IMR-90 (cell line): Measurements from ENCODE around the gene TLCD5. TPM values are rescaled to one million over a fixed set of nuclear protein-coding genes. Genes with fewer than 3 reads are reported as not detected.

Source experiments
- ATAC-seq: fragments of 200-7000 bp; cut with Tn5 transposase; 2 replicates; pipeline ENCODE4 v1.9.1; 2020; ENCODE audit warnings: low read depth, mild to moderate bottlenecking, moderate library complexity
- BruUV-seq: library from RNA; stranded (reverse); fragments of 400-500 nt; replicated peaks from 2 replicates; lab custom pipeline; 2021; lab: Mats Ljungman, UMichigan
- CTCF ChIA-PET: fragments of 300-600 bp; formaldehyde crosslinking; extraction: SDS; loops from one replicate; lab custom pipeline; 2021; ENCODE audit warnings: antibody characterized with exemption; lab: Yijun Ruan, JAX
- POLR2A ChIA-PET: fragments of 300-600 bp; sonication (Branson Sonifier 250); formaldehyde crosslinking; loops from one replicate; lab custom pipeline; 2022; ENCODE audit warnings: antibody characterized with exemption; ENCODE audit not compliant: unreplicated experiment; lab: Charles Lee
- DNase-seq: peaks from one replicate; pipeline ENCODE4 v3.0.0; 2013
- H2AFZ ChIP-seq: replicated peaks from 2 replicates; pipeline ENCODE3; 2013; ENCODE audit warnings: low read length, mild to moderate bottlenecking; ENCODE audit not compliant: poor library complexity
- H2AK5ac ChIP-seq: 2 replicates; pipeline ENCODE4 v1.6.1; 2013; ENCODE audit warnings: low read depth, low read length, inconsistent platforms
- H2AK9ac ChIP-seq: replicated peaks from 2 replicates; pipeline ENCODE3; 2013; ENCODE audit warnings: mild to moderate bottlenecking, low read depth, low read length, moderate library complexity; ENCODE audit not compliant: poor library complexity
- H2BK120ac ChIP-seq: 2 replicates; pipeline ENCODE4 v1.6.1; 2013; ENCODE audit warnings: low read depth, low read length, inconsistent platforms
- H2BK15ac ChIP-seq: 3 replicates; pipeline ENCODE4 v1.6.1; 2013; ENCODE audit warnings: low read depth, low read length, inconsistent platforms
- H2BK20ac ChIP-seq: 2 replicates; pipeline ENCODE4 v1.6.1; 2013; ENCODE audit warnings: low read depth, mild to moderate bottlenecking, inconsistent platforms, low read length, moderate library complexity
- H2BK5ac ChIP-seq: 2 replicates; pipeline ENCODE4 v1.6.1; 2013; ENCODE audit warnings: mild to moderate bottlenecking, low read depth, low read length, inconsistent platforms; ENCODE audit not compliant: poor library complexity, severe bottlenecking
- H3K14ac ChIP-seq: replicated peaks from 2 replicates; pipeline ENCODE4 v1.6.1; 2013; ENCODE audit warnings: low read depth, low read length, inconsistent platforms
- H3K18ac ChIP-seq: 2 replicates; pipeline ENCODE4 v1.6.1; 2013; ENCODE audit warnings: low read depth, low read length, control low read depth
- H3K23ac ChIP-seq: 2 replicates; pipeline ENCODE4 v1.6.1; 2013; ENCODE audit warnings: low read depth, low read length, inconsistent platforms
- H3K27ac ChIP-seq: 2 replicates; pipeline ENCODE4 v1.5.1; 2013; ENCODE audit warnings: mild to moderate bottlenecking, control low read depth, low read length; ENCODE audit not compliant: insufficient read depth
- H3K27me3 ChIP-seq: 2 replicates; pipeline ENCODE4 v1.6.1; 2013; ENCODE audit warnings: low read length; ENCODE audit not compliant: control insufficient read depth, insufficient read depth
- H3K36me3 ChIP-seq: 2 replicates; pipeline ENCODE4 v1.6.1; 2013; ENCODE audit warnings: low read length, mixed read lengths; ENCODE audit not compliant: control insufficient read depth, insufficient read depth
- H3K4ac ChIP-seq: 2 replicates; pipeline ENCODE4 v1.6.1; 2013; ENCODE audit warnings: low read depth, low read length, inconsistent platforms
- H3K4me1 ChIP-seq: 2 replicates; pipeline ENCODE4 v1.6.1; 2013; ENCODE audit warnings: low read length, mixed read lengths; ENCODE audit not compliant: control insufficient read depth, insufficient read depth
- H3K4me2 ChIP-seq: 2 replicates; pipeline ENCODE4 v1.6.1; 2013; ENCODE audit warnings: low read depth, mild to moderate bottlenecking, control low read depth, low read length, moderate library complexity
- H3K4me3 ChIP-seq: 2 replicates; pipeline ENCODE4 v1.5.1; 2013; ENCODE audit warnings: low read depth, mild to moderate bottlenecking, control low read depth, low read length, moderate library complexity; ENCODE audit not compliant: insufficient read depth
- H3K56ac ChIP-seq: 2 replicates; pipeline ENCODE4 v1.6.1; 2013; ENCODE audit warnings: low read length, inconsistent platforms; ENCODE audit not compliant: insufficient read depth; ENCODE audit errors: extremely low read depth
- H3K79me1 ChIP-seq, 2 experiments: 2 replicates each; pipeline ENCODE4 v1.6.1; 2013; ENCODE audit warnings: low read length in 2 of 2, inconsistent platforms in 1 of 2, low read depth in 1 of 2
- H3K9ac ChIP-seq: 2 replicates; pipeline ENCODE4 v1.6.1; 2013; ENCODE audit warnings: low read depth, low read length, control low read depth
- H3K9me1 ChIP-seq: 2 replicates; pipeline ENCODE4 v1.6.1; 2013; ENCODE audit warnings: low read length, inconsistent platforms; ENCODE audit not compliant: insufficient read depth
- H3K9me3 ChIP-seq: 2 replicates; pipeline ENCODE4 v1.6.1; 2013; ENCODE audit warnings: low read length; ENCODE audit not compliant: control insufficient read depth, insufficient read depth
- H4K20me1 ChIP-seq: 2 replicates; pipeline ENCODE4 v1.6.1; 2013; ENCODE audit warnings: low read length, inconsistent platforms; ENCODE audit not compliant: insufficient read depth
- H4K5ac ChIP-seq: 2 replicates; pipeline ENCODE4 v1.6.1; 2013; ENCODE audit warnings: mild to moderate bottlenecking, low read depth, low read length, control low read depth
- H4K8ac ChIP-seq, 2 experiments: 2 replicates each; pipeline ENCODE4 v1.6.1; 2013; ENCODE audit warnings: low read depth in 2 of 2, low read length in 2 of 2, control low read depth in 1 of 2, inconsistent platforms in 1 of 2
- H4K91ac ChIP-seq: 2 replicates; pipeline ENCODE4 v1.6.1; 2013; ENCODE audit warnings: low read depth, low read length, inconsistent platforms; ENCODE audit not compliant: insufficient read depth
- BHLHE40 ChIP-seq: fragments of 150-350 bp; IDR thresholded peaks from 2 replicates; pipeline ENCODE4 v1.6.1; 2016; ENCODE audit warnings: mild to moderate bottlenecking, low read depth, low read length
- CEBPB ChIP-seq: IDR thresholded peaks from 2 replicates; pipeline ENCODE4 v1.6.1; 2012; ENCODE audit warnings: low read depth, low read length, improper control_type of control experiment
- CHD1 ChIP-seq: IDR thresholded peaks from 2 replicates; pipeline ENCODE4 v1.6.1; 2012; ENCODE audit warnings: low read depth, low read length, improper control_type of control experiment
- CTCF ChIP-seq: conservative IDR thresholded peaks from 2 replicates; pipeline ENCODE4 v1.5.1; 2012; ENCODE audit warnings: mild to moderate bottlenecking, low read depth, low read length, improper control_type of control experiment
- ELK1 ChIP-seq: fragments of 150-350 bp; IDR thresholded peaks from 2 replicates; pipeline ENCODE4 v1.6.1; 2016; ENCODE audit warnings: low read depth, mild to moderate bottlenecking, low read length, moderate library complexity, borderline replicate concordance
- MAFK ChIP-seq: IDR thresholded peaks from 2 replicates; pipeline ENCODE4 v1.6.1; 2012; ENCODE audit warnings: low read depth, low read length, improper control_type of control experiment
- MAZ ChIP-seq: IDR thresholded peaks from 2 replicates; pipeline ENCODE4 v1.6.1; 2012; ENCODE audit warnings: low read depth, mild to moderate bottlenecking, low read length, improper control_type of control experiment, moderate library complexity, borderline replicate concordance
- MXI1 ChIP-seq: IDR thresholded peaks from 2 replicates; pipeline ENCODE4 v1.6.1; 2012; ENCODE audit warnings: low read depth, mild to moderate bottlenecking, low read length, moderate library complexity, borderline replicate concordance
- POLR2A ChIP-seq: IDR thresholded peaks from 2 replicates; pipeline ENCODE4 v1.6.1; 2012; ENCODE audit warnings: mild to moderate bottlenecking, low read depth, low read length
- RAD21 ChIP-seq: IDR thresholded peaks from 2 replicates; pipeline ENCODE4 v1.6.1; 2012; ENCODE audit warnings: low read length, improper control_type of control experiment
- RCOR1 ChIP-seq: IDR thresholded peaks from 2 replicates; pipeline ENCODE4 v1.6.1; 2012; ENCODE audit warnings: mild to moderate bottlenecking, low read length, improper control_type of control experiment; ENCODE audit not compliant: insufficient replicate concordance
- SMC3 ChIP-seq: fragments of 150-350 bp; IDR thresholded peaks from 2 replicates; pipeline ENCODE4 v1.6.1; 2016; ENCODE audit warnings: low read depth, mild to moderate bottlenecking, antibody characterized with exemption, low read length, moderate library complexity
- USF2 ChIP-seq: fragments of 150-350 bp; IDR thresholded peaks from 2 replicates; pipeline ENCODE4 v1.6.1; 2017; ENCODE audit warnings: mild to moderate bottlenecking, antibody characterized with exemption, low read length, low read depth
- WGBS, 2 experiments: methylation state at CpG; one replicate each; pipeline versions ENCODE4 v1.1.5 to v1.1.7; 2013; ENCODE audit warnings: missing lambda C conversion rate in 2 of 2; ENCODE audit not compliant: insufficient read length in 1 of 2; ENCODE audit errors: extremely low coverage in 2 of 2; 5-methylcytosine and 5-hydroxymethylcytosine counted together
- dilution Hi-C: fragments of 300-500 bp; cut with HindIII; formaldehyde crosslinking; loops from one replicate; pipeline ENCODE4 v1.14.3; 2018; ENCODE audit warnings: low sequenced_read_pairs; ENCODE audit not compliant: unreplicated experiment
- in situ Hi-C: fragments of 300-500 bp; cut with MboI; formaldehyde crosslinking; loops from 3 replicates; pipeline ENCODE4 v1.14.3; 2019; ENCODE audit warnings: low sequenced_read_pairs, inconsistent platforms, mixed read lengths
- intact Hi-C: fragments of 100-400 bp; cut with micrococcal nuclease; formaldehyde crosslinking; loops from 2 replicates; pipeline ENCODE4 v1.10.0; 2022
- polyA plus RNA-seq, 3 experiments: library from polyadenylated mRNA; depleted of rRNA; stranded (reverse); fragments of >200 nt; gene quantifications; 2 replicates each; pipeline ENCODE4 v1.2.3, GENCODE V29; 2012; ENCODE audit warnings: low replicate concordance in 1 of 3
- total RNA-seq: library from RNA; depleted of rRNA; stranded (reverse); fragments of >200 nt; gene quantifications from 2 replicates; pipeline ENCODE4 v1.2.3, GENCODE V29; 2012

Gene TLCD5
- total and polyA plus RNA-seq, 2 of the 4 experiments (the other 2 are of a cell fraction): 9.5 to 11.5 TPM

GRCh38 chr11:120298461-120298860, 26.6 kb upstream of the TLCD5 start:
- CTCF ChIA-PET: interaction anchor here (1.0 kb wide), 1 partner anchor 130 kb away, joined by 3 read pairs; no protein-coding TSS in a partner anchor
- POLR2A ChIA-PET: no interaction called here
- no peak for ATAC-seq
- Histone ChIP-seq H2BK120ac (no peak overlapping the region), H2AFZ (no peak overlapping the region), H2AK9ac (no peak overlapping the region), H4K20me1 (no peaks in the 10 kb centered on the region), H3K27ac (no peak overlapping the region), H3K4me2 (no peak overlapping the region), H3K36me3 (no peaks in the 10 kb centered on the region), H3K18ac (no peak overlapping the region), H2BK15ac (no peak overlapping the region), H3K9me1 (no peaks in the 10 kb centered on the region), H4K8ac (no peak overlapping the region), H3K27me3 (peaks cover 50% of the 10 kb centered on the region), H4K91ac (no peak overlapping the region), H3K9ac (no peak overlapping the region), H3K79me1 (no peaks in the 10 kb centered on the region), H3K23ac (no peak overlapping the region), H2BK20ac (no peak overlapping the region), H3K9me3 (no peaks in the 10 kb centered on the region), H3K14ac (no peak overlapping the region), H3K4ac (no peak overlapping the region), H4K5ac (no peak overlapping the region), H3K4me1 (no peaks in the 10 kb centered on the region), H3K4me3 (no peak overlapping the region), H2AK5ac (no peak overlapping the region), H3K56ac (no peak overlapping the region), H2BK5ac (no peak overlapping the region)
- dilution Hi-C loops: no loop called here
- intact Hi-C loops: no loop called here
- in situ Hi-C loops: loop anchor here (5.0 kb wide), 1 partner anchor 66 kb away; no protein-coding TSS in a partner anchor
- no peak for DNase-seq
- BruUV-seq: no TSS peak
- WGBS, 2 experiments: no CpG with 5 or more reads among the region's 5 CpGs
- TF ChIP-seq RCOR1 (no peak), BHLHE40 (no peak), MXI1 (no peak), RAD21 (no peak), CHD1 (no peak), USF2 (no peak), POLR2A (no peak), CEBPB (no peak), MAFK (no peak), CTCF (no peak), SMC3 (no peak), MAZ (no peak), ELK1 (no peak)
